GM19025 (cell line): ENCODE measurements around the gene MTF2.
"Not testable (repeated sequence)": the region's sequence is repeated elsewhere in the genome, so short reads cannot be mapped to it uniquely, and the experiment has no call there.

Experiments
- ATAC-seq: cut with Tn5 transposase; IDR thresholded peaks from one replicate; pipeline ENCODE4 v1.9.1; 2021; ENCODE audit warnings: mild to moderate bottlenecking, low read depth, moderate library complexity; ENCODE audit not compliant: unreplicated experiment

The MTF2 gene

GRCh38 chr1:93078986-93079654 is at the start of gene MTF2:
TSS of gene MTF2 (plus strand) at chr1:93079283. CDS start at chr1:93079527, 244 bp downstream.
- peak; percentile 74 for ATAC-seq

- no peak for ATAC-seq
Observed at GRCh38 chr1:93029317-93029716, 49.8 kb upstream of the MTF2 start.

GRCh38 chr1:93030191-93030590 is 48.9 kb upstream of the MTF2 start:
- not testable (repeated sequence) for ATAC-seq

- no peak for ATAC-seq
Observed at GRCh38 chr1:93031711-93032110, 47.4 kb upstream of the MTF2 start.

- ATAC-seq: no peak
Observed at GRCh38 chr1:93033029-93033428, 46.1 kb upstream of the MTF2 start.

- ATAC-seq: peak; percentile 96
Observed at GRCh38 chr1:93033785-93034184, 45.3 kb upstream of the MTF2 start.

- no peak for ATAC-seq
Observed at GRCh38 chr1:93034397-93034796, 44.7 kb upstream of the MTF2 start.

GRCh38 chr1:93036672-93037071 is 42.4 kb upstream of the MTF2 start:
- no peak for ATAC-seq

- peak; percentile 93 for ATAC-seq
Observed at GRCh38 chr1:93042187-93043056, 36.7 kb upstream of the MTF2 start.

GRCh38 chr1:93043057-93043557 is 36.0 kb upstream of the MTF2 start:
- ATAC-seq: no peak

GRCh38 chr1:93047618-93048017 is 31.5 kb upstream of the MTF2 start:
- ATAC-seq: no peak

- ATAC-seq: no peak
Observed at GRCh38 chr1:93051961-93052360, 27.1 kb upstream of the MTF2 start.

- no peak for ATAC-seq
Observed at GRCh38 chr1:93056214-93056613, 22.9 kb upstream of the MTF2 start.

- no peak for ATAC-seq
Observed at GRCh38 chr1:93056649-93057048, 22.4 kb upstream of the MTF2 start.

GRCh38 chr1:93061895-93062792 is 16.9 kb upstream of the MTF2 start:
- ATAC-seq: no peak

- no peak for ATAC-seq
Observed at GRCh38 chr1:93076268-93076667, 2.8 kb upstream of the MTF2 start.

GRCh38 chr1:93078203-93078602 is 880 bp upstream of the MTF2 start:
- ATAC-seq: no peak

- no peak for ATAC-seq
Observed at GRCh38 chr1:93078638-93078985, 471 bp upstream of the MTF2 start.

GRCh38 chr1:93079685-93080141 is 630 bp downstream of the MTF2 start:
- ATAC-seq: no peak

- peak; percentile 52 for ATAC-seq
Observed at GRCh38 chr1:93080179-93080823, 1.2 kb downstream of the MTF2 start.
